Neural crest cell (in vitro differentiated cells): ENCODE results near the gene DIP2A. TPM values are rescaled to one million over a fixed set of nuclear protein-coding genes. Genes with fewer than 3 reads are reported as not detected.

ENCODE experiments used
- DNase-seq: peaks from one replicate; pipeline ENCODE4 v3.0.0; 2021; ENCODE audit warnings: low read depth, mixed read lengths, low spot score
- H3K27ac Mint-ChIP-seq: one replicate; pipeline ENCODE4 v1.8.0; 2021; ENCODE audit warnings: mild to moderate bottlenecking, mixed read lengths; ENCODE audit not compliant: unreplicated experiment
- H3K27me3 Mint-ChIP-seq: 2 replicates; pipeline ENCODE4 v1.8.0; 2021; ENCODE audit warnings: low read depth, mild to moderate bottlenecking, mixed read lengths
- H3K36me3 Mint-ChIP-seq: 2 replicates; pipeline ENCODE4 v1.8.0; 2021; ENCODE audit warnings: low read depth, mild to moderate bottlenecking, mixed read lengths
- H3K4me1 Mint-ChIP-seq: 2 replicates; pipeline ENCODE4 v1.8.0; 2021; ENCODE audit warnings: mixed read lengths
- H3K4me3 Mint-ChIP-seq: one replicate; pipeline ENCODE4 v1.8.0; 2021; ENCODE audit warnings: mild to moderate bottlenecking, mixed read lengths
- H3K9me3 Mint-ChIP-seq: 2 replicates; pipeline ENCODE4 v1.8.0; 2021; ENCODE audit warnings: mixed read lengths
- total RNA-seq: library from RNA; stranded (reverse); gene quantifications from 2 replicates; pipeline ENCODE4 v1.2.1, GENCODE V29; 2021
- TF ChIP-seq, protein P1 (sequence below): fragments of 200-600 bp; sonication (generic); conservative IDR thresholded peaks from 2 replicates; pipeline ENCODE4 v1.5.0; 2021; ENCODE audit warnings: antibody characterized with exemption, mild to moderate bottlenecking

The DIP2A gene
- total RNA-seq, 1 donor from 2014 or later: 57.8 TPM

DNA sequence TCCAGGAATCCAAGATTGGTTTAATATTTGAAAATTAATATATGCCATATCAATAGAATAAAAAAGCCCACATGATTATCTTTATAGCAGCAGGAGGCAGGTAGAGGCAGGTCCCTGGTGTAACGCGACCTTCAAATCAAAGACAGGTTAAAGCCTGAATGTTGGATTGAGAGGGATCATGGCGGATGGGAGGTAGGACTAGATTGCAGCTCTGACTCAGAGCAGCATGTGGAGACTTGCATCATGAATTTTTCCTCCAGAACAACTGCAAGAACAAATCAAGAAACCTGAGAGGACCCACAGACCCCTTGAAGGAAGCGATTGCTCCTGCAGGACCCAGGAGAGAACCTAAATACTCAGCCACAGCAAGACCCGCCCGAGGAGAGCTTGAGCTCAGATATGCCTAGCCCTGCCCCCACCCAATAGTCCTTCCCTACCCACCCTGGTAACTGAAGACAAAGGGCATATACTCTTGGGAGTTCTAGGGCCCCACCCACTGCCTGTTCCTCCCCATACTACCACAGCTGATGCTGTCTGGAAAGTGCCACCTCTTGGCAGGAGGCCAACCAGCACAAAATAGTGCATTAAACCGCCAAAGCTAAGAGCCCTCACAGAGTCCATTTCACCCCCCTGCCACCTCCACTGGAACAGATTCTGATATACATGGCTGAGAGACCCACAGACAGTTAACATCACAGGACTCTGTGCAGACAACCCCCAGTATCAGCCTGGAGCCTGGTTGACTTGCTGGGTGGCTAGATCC, 126.7 kb downstream of the DIP2A start:
- DNase-seq: no peak
- TF ChIP-seq, protein P1, sequence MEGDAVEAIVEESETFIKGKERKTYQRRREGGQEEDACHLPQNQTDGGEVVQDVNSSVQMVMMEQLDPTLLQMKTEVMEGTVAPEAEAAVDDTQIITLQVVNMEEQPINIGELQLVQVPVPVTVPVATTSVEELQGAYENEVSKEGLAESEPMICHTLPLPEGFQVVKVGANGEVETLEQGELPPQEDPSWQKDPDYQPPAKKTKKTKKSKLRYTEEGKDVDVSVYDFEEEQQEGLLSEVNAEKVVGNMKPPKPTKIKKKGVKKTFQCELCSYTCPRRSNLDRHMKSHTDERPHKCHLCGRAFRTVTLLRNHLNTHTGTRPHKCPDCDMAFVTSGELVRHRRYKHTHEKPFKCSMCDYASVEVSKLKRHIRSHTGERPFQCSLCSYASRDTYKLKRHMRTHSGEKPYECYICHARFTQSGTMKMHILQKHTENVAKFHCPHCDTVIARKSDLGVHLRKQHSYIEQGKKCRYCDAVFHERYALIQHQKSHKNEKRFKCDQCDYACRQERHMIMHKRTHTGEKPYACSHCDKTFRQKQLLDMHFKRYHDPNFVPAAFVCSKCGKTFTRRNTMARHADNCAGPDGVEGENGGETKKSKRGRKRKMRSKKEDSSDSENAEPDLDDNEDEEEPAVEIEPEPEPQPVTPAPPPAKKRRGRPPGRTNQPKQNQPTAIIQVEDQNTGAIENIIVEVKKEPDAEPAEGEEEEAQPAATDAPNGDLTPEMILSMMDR: no peak
- no peaks in the 10 kb centered on the region for H3K27me3 Mint-ChIP-seq
- H3K4me1 Mint-ChIP-seq: no peaks in the 10 kb centered on the region
- H3K27ac Mint-ChIP-seq: no peak overlapping the region
- H3K9me3 Mint-ChIP-seq: peaks cover 38% of the 10 kb centered on the region
- H3K36me3 Mint-ChIP-seq: peaks cover 75% of the 10 kb centered on the region
- H3K4me3 Mint-ChIP-seq: no peak overlapping the region

DNA sequence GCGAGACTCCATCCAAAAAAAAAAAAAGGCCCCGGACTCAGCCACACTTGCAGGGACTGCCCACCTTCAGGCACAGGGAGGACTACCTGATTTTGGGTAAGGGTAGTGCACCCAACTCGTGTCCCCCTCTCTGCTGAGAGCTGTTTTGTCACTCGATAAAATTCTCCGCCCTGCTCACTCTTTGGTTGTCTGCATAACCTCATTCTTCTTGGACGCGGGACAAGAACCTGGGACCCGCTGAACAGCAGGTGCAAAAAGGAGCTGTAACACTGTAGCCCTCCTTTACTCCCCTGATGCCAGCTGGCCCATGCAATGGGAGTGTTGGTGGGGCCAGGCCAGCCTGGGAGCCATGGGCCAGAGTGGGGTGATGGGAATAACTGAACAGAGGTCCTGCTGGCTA, 135.6 kb downstream of the DIP2A start:
- Mint-ChIP-seq H3K27me3 (no peaks in the 10 kb centered on the region), H3K4me3 (no peak overlapping the region), H3K9me3 (peaks cover 35% of the 10 kb centered on the region), H3K36me3 (peaks cover 28% of the 10 kb centered on the region), H3K27ac (no peak overlapping the region), H3K4me1 (peaks cover 12% of the 10 kb centered on the region)
- TF ChIP-seq, protein P1: no peak
- DNase-seq: no peak

DNA sequence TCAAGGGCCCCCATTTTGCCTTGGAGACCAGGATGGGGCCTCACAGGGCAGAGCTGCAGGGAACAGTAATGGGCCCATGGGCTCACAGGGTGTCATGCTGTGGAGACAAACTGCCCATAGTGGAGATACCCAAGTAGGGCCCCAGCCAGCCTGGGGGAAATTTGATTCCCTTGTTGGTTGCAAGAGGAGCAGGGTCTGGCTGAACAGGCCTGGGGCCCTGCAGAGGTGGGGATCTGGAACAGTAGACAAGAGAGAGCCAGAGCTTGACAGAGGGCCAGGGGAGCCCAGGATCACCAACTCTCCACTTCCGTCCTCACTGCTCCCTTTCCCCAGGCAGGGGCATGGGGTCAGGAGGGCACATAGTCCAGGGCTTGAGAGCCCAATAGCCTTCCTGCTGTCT, 137.5 kb downstream of the DIP2A start:
- peaks cover 24% of the 10 kb centered on the region for H3K4me1 Mint-ChIP-seq
- peaks cover 19% of the 10 kb centered on the region for H3K9me3 Mint-ChIP-seq
- DNase-seq: no peak
- H3K27ac Mint-ChIP-seq: peak overlapping the region; percentile 75
- H3K27me3 Mint-ChIP-seq: no peaks in the 10 kb centered on the region
- H3K36me3 Mint-ChIP-seq: peaks cover 17% of the 10 kb centered on the region
- TF ChIP-seq, protein P1: no peak
- H3K4me3 Mint-ChIP-seq: no peak overlapping the region

DNA sequence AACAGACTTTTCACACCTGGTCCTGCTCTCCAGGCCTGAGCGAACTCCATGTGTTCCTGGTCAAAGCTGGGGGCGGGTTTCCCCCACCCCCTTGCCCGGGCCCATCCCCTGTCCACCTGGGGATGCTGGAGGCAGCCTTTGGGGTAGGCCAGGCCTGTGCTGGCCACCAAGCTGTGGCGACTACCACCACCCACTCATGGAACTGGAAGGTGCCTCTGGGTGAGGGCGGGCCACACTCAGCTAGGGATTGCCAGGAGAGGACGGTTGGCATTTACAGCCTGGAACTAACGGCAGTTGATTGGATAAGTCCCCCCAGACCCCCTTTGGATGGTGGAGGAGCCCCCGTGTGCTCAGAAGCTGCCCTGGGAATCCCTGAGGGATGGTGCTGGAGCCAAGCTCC, 138.3 kb downstream of the DIP2A start:
- peaks cover 10% of the 10 kb centered on the region for H3K36me3 Mint-ChIP-seq
- H3K9me3 Mint-ChIP-seq: peaks cover 12% of the 10 kb centered on the region
- TF ChIP-seq, protein P1: no peak
- peaks cover 29% of the 10 kb centered on the region for H3K4me1 Mint-ChIP-seq
- DNase-seq: no peak
- peak overlapping the region; percentile 43 for H3K27ac Mint-ChIP-seq
- H3K27me3 Mint-ChIP-seq: no peaks in the 10 kb centered on the region
- no peak overlapping the region for H3K4me3 Mint-ChIP-seq

DNA sequence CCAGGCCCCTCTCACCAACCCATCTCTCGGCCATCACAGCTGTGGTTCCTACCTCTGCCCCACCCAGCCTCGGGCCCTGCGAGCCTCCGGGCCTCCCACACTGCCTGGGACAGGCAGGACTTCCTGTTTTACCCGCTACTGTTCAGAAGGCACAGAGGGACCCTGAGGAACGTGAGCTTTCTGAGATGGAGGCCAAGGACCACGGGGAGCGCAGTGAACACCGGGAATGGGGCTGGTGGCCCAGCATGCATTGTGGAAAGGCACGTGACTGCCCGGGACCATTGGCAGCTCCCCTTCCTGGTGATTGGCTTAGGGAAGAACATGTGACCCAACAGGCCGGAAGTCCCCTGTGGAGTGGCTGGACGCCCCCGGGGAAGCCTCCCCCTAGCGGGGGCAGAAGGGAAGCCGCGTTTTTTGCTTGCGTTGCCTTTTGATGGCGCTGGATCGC, 139.2 kb downstream of the DIP2A start:
- H3K4me1 Mint-ChIP-seq: peaks cover 38% of the 10 kb centered on the region
- no peak for DNase-seq
- no peak overlapping the region for H3K4me3 Mint-ChIP-seq
- TF ChIP-seq, protein P1: no peak
- H3K36me3 Mint-ChIP-seq: peaks cover 8% of the 10 kb centered on the region
- H3K9me3 Mint-ChIP-seq: peaks cover 11% of the 10 kb centered on the region
- H3K27me3 Mint-ChIP-seq: no peaks in the 10 kb centered on the region
- no peak overlapping the region for H3K27ac Mint-ChIP-seq
